Prostate gland (tissue), 2 donors: ENCODE results near the gene NBEA.

Experiments
- POLR2A ChIP-seq: fragments of 450-650 bp; IDR thresholded peaks from one replicate; pipeline ENCODE4 v1.6.1; 2016; ENCODE audit warnings: antibody characterized with exemption, mild to moderate bottlenecking
- POLR2AphosphoS5 ChIP-seq: sonication (generic); formaldehyde crosslinking; IDR thresholded peaks from one replicate; pipeline ENCODE4 v1.6.1; 2017; ENCODE audit warnings: antibody characterized with exemption
- TF ChIP-seq, protein P1 (sequence below), 4 experiments: fragments of 200-600 bp in 2 of 4; fragments of 450-650 bp in 2 of 4; sonication (generic) in 2 of 4; IDR thresholded peaks; 1 replicate in 3 of 4; 2 replicates in 1 of 4; pipeline ENCODE4 v1.5.1; 2016 to 2019; ENCODE audit warnings: antibody characterized with exemption in 4 of 4, mild to moderate bottlenecking in 2 of 4, moderate library complexity in 2 of 4

DNA sequence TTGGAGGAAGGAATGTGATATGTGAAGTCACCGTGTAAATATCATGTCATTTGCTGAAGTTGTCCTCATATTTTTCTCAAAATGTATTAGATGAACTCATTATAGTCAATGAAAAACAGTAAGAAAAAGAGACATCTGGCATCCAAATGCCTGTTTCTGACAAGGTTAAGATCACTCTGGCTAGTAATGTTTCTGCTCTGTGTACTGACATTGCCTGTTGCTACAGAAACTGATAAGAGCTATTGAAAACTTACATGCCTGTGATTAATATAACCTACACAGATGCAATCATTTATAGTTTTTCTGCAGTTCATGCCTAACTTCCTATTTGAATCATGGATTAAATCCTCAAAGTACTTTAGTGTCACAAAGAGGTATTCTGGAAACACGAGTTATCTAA is 249.8 kb downstream of the NBEA start:
- TF ChIP-seq, protein P1, sequence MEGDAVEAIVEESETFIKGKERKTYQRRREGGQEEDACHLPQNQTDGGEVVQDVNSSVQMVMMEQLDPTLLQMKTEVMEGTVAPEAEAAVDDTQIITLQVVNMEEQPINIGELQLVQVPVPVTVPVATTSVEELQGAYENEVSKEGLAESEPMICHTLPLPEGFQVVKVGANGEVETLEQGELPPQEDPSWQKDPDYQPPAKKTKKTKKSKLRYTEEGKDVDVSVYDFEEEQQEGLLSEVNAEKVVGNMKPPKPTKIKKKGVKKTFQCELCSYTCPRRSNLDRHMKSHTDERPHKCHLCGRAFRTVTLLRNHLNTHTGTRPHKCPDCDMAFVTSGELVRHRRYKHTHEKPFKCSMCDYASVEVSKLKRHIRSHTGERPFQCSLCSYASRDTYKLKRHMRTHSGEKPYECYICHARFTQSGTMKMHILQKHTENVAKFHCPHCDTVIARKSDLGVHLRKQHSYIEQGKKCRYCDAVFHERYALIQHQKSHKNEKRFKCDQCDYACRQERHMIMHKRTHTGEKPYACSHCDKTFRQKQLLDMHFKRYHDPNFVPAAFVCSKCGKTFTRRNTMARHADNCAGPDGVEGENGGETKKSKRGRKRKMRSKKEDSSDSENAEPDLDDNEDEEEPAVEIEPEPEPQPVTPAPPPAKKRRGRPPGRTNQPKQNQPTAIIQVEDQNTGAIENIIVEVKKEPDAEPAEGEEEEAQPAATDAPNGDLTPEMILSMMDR (IDR thresholded peaks at IDR 0.05), result no peak
- TF ChIP-seq POLR2AphosphoS5, result no peak
- TF ChIP-seq POLR2A, result no peak
